ENCODE data around the gene ENDOV.

GRCh38 chr17:80449930-80450576, 35.1 kb downstream of the ENDOV start:
- no peak for TF ChIP-seq CTCF (IDR thresholded peaks at IDR 0.05)
- TF ChIP-seq POLR2AphosphoS5 (IDR thresholded peaks at IDR 0.05): no peak
- TF ChIP-seq POLR2A (IDR thresholded peaks at IDR 0.05): no peak
- no peak for TF ChIP-seq EP300 (IDR thresholded peaks at IDR 0.05)

All from suprapubic skin (tissue), 4 donors.